Transverse colon (tissue), 4 donors: ENCODE results near the gene CFI. TPM values are rescaled to one million over a fixed set of nuclear protein-coding genes. Genes with fewer than 3 reads are reported as not detected.

Experiments
- DNase-seq: peaks from one replicate; pipeline ENCODE4 v3.0.0-alpha.2; 2019
- H3K27ac ChIP-seq, 4 donors: fragments of 200-600 bp; sonication (generic); 2 replicates each; pipeline ENCODE4 v1.5.1; 2016 to 2018; ENCODE audit warnings: inconsistent platforms in 4 of 4
- H3K27me3 ChIP-seq: fragments of 200-600 bp; sonication (generic); 2 replicates; pipeline ENCODE4 v1.5.1; 2017; ENCODE audit warnings: inconsistent platforms
- H3K36me3 ChIP-seq, 4 donors: fragments of 200-600 bp; sonication (generic); 2 replicates each; pipeline ENCODE4 v1.5.1; 2017 to 2019; ENCODE audit warnings: inconsistent platforms in 4 of 4
- H3K4me1 ChIP-seq, 4 donors: fragments of 200-600 bp; sonication (generic); 2 replicates each; pipeline ENCODE4 v1.5.1; 2017 to 2020; ENCODE audit warnings: inconsistent platforms in 4 of 4
- H3K4me3 ChIP-seq, 4 donors: fragments of 200-600 bp; sonication (generic); 1 replicate in 1 of 4; 2 replicates in 3 of 4; pipeline versions ENCODE4 v1.5.1 to v1.6.1; 2017 to 2019; ENCODE audit warnings: inconsistent platforms in 4 of 4
- H3K9me3 ChIP-seq, 2 donors: fragments of 200-600 bp; sonication (generic); 2 replicates each; pipeline ENCODE4 v1.5.1; 2017 to 2019; ENCODE audit warnings: inconsistent platforms in 2 of 2
- EP300 ChIP-seq: sonication (generic); formaldehyde crosslinking; IDR thresholded peaks from one replicate; pipeline ENCODE4 v1.6.1; 2017; ENCODE audit warnings: antibody characterized with exemption, low read depth
- POLR2A ChIP-seq: fragments of 450-650 bp; IDR thresholded peaks from one replicate; pipeline ENCODE4 v1.6.1; 2016; ENCODE audit warnings: antibody characterized with exemption, mild to moderate bottlenecking, moderate library complexity
- POLR2AphosphoS5 ChIP-seq, 3 donors: sonication (generic); formaldehyde crosslinking; IDR thresholded peaks; one replicate each; pipeline ENCODE4 v1.6.1; 2016; ENCODE audit warnings: antibody characterized with exemption in 3 of 3
- WGBS, 2 donors: methylation state at CpG; one replicate each; pipeline ENCODE4 v1.1.5; 2018; ENCODE audit warnings: low coverage in 1 of 2; 5-methylcytosine and 5-hydroxymethylcytosine counted together
- in situ Hi-C, 4 donors: fragments of 200-750 bp; cut with MboI; loops; one replicate each; pipeline versions ENCODE4 v1.15.0 to v1.15.1; 2017; ENCODE audit warnings: low sequenced_read_pairs in 3 of 4, low pct_ligation_motif_present in 1 of 4, low pct_unique_long_range_greater_than_20kb in 1 of 4
- intact Hi-C: fragments of 100-400 bp; cut with DNase I; formaldehyde crosslinking; loops from one replicate; pipeline ENCODE4 v1.15.1; 2023; ENCODE audit warnings: low total_unique reads
- total RNA-seq, 4 donors: library from RNA; depleted of rRNA; stranded (reverse); fragments of >200 nt; gene quantifications; one replicate each; pipeline ENCODE4 v1.1.0, GENCODE V29; 2016
- TF ChIP-seq, protein P1 (sequence below), 5 experiments: fragments of 200-600 bp in 3 of 5; fragments of 450-650 bp in 2 of 5; sonication (generic) in 3 of 5; IDR thresholded peaks; 1 replicate in 2 of 5; 2 replicates in 3 of 5; pipeline ENCODE4 v1.5.1; 2016 to 2017; ENCODE audit warnings: antibody characterized with exemption in 5 of 5, inconsistent platforms in 3 of 5, mild to moderate bottlenecking in 2 of 5, moderate library complexity in 1 of 5

The CFI gene
- total RNA-seq, 4 donors from 2014 or later = 1.9 to 5.6 (median 4.1) TPM; not detected in 1

DNA sequence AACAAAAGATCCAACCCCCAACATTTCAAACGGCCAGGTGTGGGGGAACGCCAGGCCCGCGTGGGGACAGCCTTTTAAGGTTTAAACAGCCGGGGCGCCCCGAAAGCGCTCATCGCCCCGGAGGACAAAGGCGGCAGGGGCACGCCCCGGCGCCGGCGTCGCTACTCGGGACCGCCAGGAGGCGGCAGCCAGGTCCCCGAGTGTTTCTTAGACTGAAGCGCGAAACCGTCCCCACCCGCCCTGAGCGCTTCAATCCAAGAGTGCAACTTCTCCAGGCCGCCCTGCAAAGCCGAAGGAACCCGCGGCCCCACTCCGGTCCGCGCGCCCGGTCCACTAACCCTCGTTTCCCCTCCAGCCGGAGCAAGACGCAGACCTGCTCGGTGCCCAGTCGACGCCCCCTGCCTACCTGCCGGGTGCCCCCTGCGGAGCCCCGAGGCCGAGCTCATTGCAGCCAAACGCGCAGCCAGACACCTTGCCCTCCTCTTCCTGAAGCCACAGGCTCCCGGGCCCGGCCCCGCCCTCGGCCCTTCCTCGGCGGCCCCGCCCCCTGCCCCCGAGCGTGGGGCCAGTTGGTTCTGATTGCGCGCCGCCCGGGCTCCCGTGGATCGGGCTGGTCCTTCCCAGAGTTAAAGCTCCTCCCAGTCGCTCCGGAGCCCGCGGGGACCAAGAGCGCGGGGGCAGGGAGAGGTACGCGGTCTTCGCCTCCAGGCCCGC lies 98.7 kb downstream of the CFI start, which contains the start of gene CASP6:
Gene CASP6, minus strand, starts transcription at position 496 of the 714 bp plus-strand sequence. Its CDS starts 50 bp downstream, at position 446.
- Histone ChIP-seq H3K36me3 (no peaks in the 10 kb centered on the region), H3K4me3 (peak within 1 kb of the TSS; percentile 57 to 83 (median 71)), H3K4me1 (peaks cover 6 to 52% (median 28%) of the 10 kb centered on the region in 4 donors), H3K27me3 (no peaks in the 10 kb centered on the region), H3K9me3 (no peaks in the 10 kb centered on the region), H3K27ac (peak within 1 kb of the TSS; percentile 91 to 95 (median 93))
- peak; percentile 93 for DNase-seq
- TF ChIP-seq POLR2AphosphoS5 (IDR thresholded peaks at IDR 0.05) = peak; percentile 82 to 91 (median 90)
- TF ChIP-seq, protein P1, sequence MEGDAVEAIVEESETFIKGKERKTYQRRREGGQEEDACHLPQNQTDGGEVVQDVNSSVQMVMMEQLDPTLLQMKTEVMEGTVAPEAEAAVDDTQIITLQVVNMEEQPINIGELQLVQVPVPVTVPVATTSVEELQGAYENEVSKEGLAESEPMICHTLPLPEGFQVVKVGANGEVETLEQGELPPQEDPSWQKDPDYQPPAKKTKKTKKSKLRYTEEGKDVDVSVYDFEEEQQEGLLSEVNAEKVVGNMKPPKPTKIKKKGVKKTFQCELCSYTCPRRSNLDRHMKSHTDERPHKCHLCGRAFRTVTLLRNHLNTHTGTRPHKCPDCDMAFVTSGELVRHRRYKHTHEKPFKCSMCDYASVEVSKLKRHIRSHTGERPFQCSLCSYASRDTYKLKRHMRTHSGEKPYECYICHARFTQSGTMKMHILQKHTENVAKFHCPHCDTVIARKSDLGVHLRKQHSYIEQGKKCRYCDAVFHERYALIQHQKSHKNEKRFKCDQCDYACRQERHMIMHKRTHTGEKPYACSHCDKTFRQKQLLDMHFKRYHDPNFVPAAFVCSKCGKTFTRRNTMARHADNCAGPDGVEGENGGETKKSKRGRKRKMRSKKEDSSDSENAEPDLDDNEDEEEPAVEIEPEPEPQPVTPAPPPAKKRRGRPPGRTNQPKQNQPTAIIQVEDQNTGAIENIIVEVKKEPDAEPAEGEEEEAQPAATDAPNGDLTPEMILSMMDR (IDR thresholded peaks at IDR 0.05) = peak; percentile 69 to 88 (median 81)
- peak; percentile 87 for TF ChIP-seq POLR2A
- TF ChIP-seq EP300 = no peak
- intact Hi-C loops (loop anchor here (10.0 kb wide), 1 partner anchor 112 kb away; the partner anchor contains the start of gene GAR1), in situ Hi-C loops (loop anchor here in 3 of 4 donors (25.0 kb wide), 2 partner anchors 109 to 266 kb away; partner anchors contain the start of genes SEC24B (in 3 of the 3), CFI (in 2 of the 3) and GAR1 (in 2 of the 3))
- WGBS, 2 donors = 1% methylated on average over 46 of the region's 72 CpGs; no CpG with 5 or more reads in 1 of the 2 donors

DNA sequence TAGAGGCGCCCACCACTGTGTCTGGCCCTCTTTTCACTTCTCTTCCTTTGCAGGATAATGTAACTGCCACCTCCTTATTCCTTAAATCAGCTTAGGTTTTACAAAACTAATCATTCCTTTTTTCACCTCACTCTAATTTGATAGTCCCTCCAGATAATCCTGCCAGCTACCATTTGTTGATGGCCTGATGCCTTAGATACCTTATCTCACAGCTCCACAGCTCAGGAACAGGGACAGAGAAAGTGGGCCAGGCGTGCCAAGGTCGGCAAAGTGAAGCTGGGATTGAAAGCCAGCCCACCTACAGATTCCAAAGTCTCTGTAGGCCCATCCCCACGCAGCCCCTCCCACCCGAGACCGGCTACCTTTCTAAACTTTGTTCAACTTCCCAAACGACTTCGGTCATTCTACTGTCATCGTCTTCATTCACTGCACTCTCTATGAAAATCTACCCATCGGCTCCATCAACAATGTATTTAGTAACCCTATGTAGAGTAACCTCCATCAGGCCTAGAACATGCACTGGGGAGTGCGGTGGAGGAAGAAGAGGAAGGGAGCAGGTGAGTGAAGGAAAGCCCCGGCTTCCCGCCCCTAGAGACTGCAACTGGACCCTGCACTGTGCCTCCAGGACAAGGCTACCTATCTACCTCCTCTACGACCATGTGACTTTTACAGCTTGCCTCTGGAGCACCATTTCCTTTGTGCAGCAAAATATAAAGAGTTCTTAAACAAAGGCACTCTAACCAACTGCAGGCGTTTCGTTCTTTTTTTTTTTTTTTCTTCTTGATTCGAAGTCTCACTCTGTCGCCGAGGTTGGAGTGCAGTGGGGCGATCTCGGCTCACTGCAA lies 100.0 kb downstream of the CFI start:
- Histone ChIP-seq H3K27ac (peak overlapping the region; percentile 91 to 95 (median 93)), H3K4me1 (peaks cover 6 to 52% (median 28%) of the 10 kb centered on the region in 4 donors), H3K9me3 (no peaks in the 10 kb centered on the region), H3K27me3 (no peaks in the 10 kb centered on the region), H3K4me3 (peak overlapping the region; percentile 57 to 83 (median 71)), H3K36me3 (peaks cover 0 to 4% (median 0%) of the 10 kb centered on the region in 4 donors)
- DNase-seq = peak; percentile 52
- TF ChIP-seq EP300 (no peak), POLR2A (peak; percentile 16), POLR2AphosphoS5 (IDR thresholded peaks at IDR 0.05) (peak in 1 of 3 donors; percentile 29)
- TF ChIP-seq, protein P1 (IDR thresholded peaks at IDR 0.05) = peak in 1 of 5 experiments; percentile 33
- WGBS, 2 donors = 34 to 43% methylated on average over 17 to 21 of the region's 21 CpGs
- in situ Hi-C loops (loop anchor here in 3 of 4 donors (25.0 kb wide), 2 partner anchors 111 to 264 kb away; partner anchors contain the start of genes SEC24B (in 3 of the 3), CFI (in 2 of the 3) and GAR1 (in 2 of the 3)), intact Hi-C loops (loop anchor here (10.0 kb wide), 1 partner anchor 113 kb away; the partner anchor contains the start of gene GAR1)

DNA sequence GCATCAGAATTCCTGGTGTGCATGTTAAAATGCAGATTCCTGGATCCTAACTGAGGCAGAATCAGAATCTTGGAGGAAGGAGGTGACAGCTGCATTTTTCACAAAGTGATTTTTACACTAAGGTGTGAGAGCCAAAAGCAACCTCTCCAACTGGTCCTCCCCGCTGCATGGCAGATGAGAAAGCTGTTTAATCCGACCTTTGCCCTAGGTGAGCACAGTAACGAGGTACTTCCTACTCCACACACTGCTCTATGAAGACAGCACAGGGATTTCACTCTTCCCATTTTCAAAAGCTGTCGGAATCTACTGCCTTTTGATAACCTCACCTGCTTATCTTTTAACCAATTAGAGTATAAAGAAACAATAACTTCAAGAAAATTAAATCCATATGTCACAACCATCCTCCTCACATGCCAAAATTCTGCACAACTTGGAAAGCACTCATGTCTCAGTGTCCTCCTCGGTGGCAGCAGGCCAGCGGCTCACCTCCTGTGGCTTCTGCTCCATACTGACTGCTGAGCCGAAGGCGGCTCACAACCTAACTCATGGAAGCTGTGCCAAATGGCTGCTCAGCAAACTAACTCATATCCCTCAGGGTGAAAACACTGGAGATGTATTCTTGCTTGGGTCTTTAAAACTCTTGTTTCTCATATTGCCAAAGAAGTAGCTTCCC lies 102.1 kb downstream of the CFI start:
- Histone ChIP-seq H3K27me3 (no peaks in the 10 kb centered on the region), H3K36me3 (peaks cover 0 to 8% (median 2%) of the 10 kb centered on the region in 4 donors), H3K4me3 (no peak overlapping the region), H3K27ac (peak overlapping the region; percentile 64 to 94 (median 78)), H3K4me1 (peaks cover 5 to 45% (median 27%) of the 10 kb centered on the region in 4 donors), H3K9me3 (no peaks in the 10 kb centered on the region)
- intact Hi-C loops = loop anchor here (10.0 kb wide), 1 partner anchor 115 kb away; the partner anchor contains the start of gene GAR1
- DNase-seq = peak; percentile 61
- in situ Hi-C loops = loop anchor here in 3 of 4 donors (25.0 kb wide), 2 partner anchors 113 to 262 kb away; partner anchors contain the start of genes SEC24B (in 3 of the 3), CFI (in 2 of the 3) and GAR1 (in 2 of the 3)
- no peak for TF ChIP-seq EP300
- peak in 1 of 3 donors; percentile 37 for TF ChIP-seq POLR2AphosphoS5 (IDR thresholded peaks at IDR 0.05)
- WGBS, 2 donors = 55% methylated on average over 8 of the region's 8 CpGs; no CpG with 5 or more reads in 1 of the 2 donors

DNA sequence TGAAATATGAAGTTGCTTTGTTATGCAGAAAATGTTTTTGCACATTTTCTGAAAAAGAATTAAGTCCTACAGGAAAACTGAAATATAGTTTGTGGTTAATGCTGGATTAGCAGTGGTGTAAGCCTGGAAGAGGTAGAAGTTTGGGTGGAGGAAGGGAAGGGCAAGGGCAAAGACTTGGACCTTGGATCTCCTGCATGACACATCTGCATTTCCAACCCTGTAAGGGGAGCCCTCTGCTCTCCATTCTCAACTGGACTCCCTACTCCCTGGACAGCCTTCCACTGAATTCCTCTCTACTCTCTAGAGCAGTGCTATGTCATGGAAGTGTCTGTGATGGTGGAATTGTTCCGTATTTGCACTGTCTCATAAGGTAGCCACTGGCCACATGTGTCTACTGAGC lies 103.1 kb downstream of the CFI start:
- Histone ChIP-seq H3K4me1 (peaks cover 0 to 35% (median 23%) of the 10 kb centered on the region in 4 donors), H3K27ac (no peak overlapping the region), H3K36me3 (peaks cover 0 to 14% (median 2%) of the 10 kb centered on the region in 4 donors), H3K4me3 (no peak overlapping the region), H3K27me3 (no peaks in the 10 kb centered on the region), H3K9me3 (no peaks in the 10 kb centered on the region)
- WGBS, 2 donors = 86 to 100% methylated on average over 1 of the region's 1 CpG
- in situ Hi-C loops (no loop called here), intact Hi-C loops (no loop called here)
- DNase-seq = no peak
- TF ChIP-seq EP300 (no peak), POLR2A (no peak), POLR2AphosphoS5 (IDR thresholded peaks at IDR 0.05) (no peak)
- TF ChIP-seq, protein P1 (IDR thresholded peaks at IDR 0.05) = no peak
